Measurements from ENCODE around the gene ZNF654. TPM values are rescaled to one million over a fixed set of nuclear protein-coding genes. Genes with fewer than 3 reads are reported as not detected.

ZNF654 gene
- total RNA-seq, 1 experiment from 2014 or later = 7.0 TPM

DNA sequence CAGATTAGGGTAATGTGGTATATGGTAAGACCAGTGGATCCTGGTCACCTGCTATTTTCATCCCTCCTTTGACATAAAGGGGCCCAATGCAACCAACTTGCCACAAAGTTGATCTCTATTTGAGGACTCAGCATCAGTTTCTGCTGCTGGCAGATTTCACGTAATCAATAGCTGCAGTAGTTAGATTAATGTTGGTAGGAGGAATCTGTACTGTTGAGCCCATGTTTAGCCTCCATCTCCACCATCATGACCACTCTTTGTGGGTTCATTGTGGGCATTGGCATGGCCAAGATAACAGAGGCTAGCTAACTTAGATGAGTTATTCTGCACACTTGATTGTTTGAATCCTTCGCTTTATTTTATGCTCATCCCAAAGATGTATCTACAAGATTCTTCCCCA, 30.2 kb upstream of the ZNF654 start:
- Histone ChIP-seq H3K4me2 (ENCODE audit: low read length) (no peak overlapping the region), H3K9ac (ENCODE audit: low read length) (no peak overlapping the region), H3K9me2 (ENCODE audit: insufficient read depth) (no peaks in the 10 kb centered on the region), H3K4me3 (replicated peaks in 1 of 2; ENCODE audit: low read depth in 1 of 2, low read length in 2 of 2) (no peak overlapping the region), H3K79me2 (ENCODE audit: insufficient read depth, low read length) (no peaks in the 10 kb centered on the region), H4K20me1 (ENCODE audit: insufficient read depth) (no peaks in the 10 kb centered on the region), H3K36me3 (ENCODE audit: control insufficient read depth in 1 of 2, insufficient read depth in 2 of 2, low read length in 2 of 2) (no peaks in the 10 kb centered on the region), H2AFZ (ENCODE audit: low read depth, low read length, poor library complexity, severe bottlenecking) (no peak overlapping the region), H3K27ac (ENCODE audit: low read depth, low read length) (no peak overlapping the region), H3K4me1 (ENCODE audit: control insufficient read depth in 1 of 2, insufficient read depth in 2 of 2, low read length in 2 of 2) (peaks cover 0 to 10% of the 10 kb centered on the region in 2 experiments; a peak in 1 of 4 replicates), H3K9me3 (ENCODE audit: control insufficient read depth in 1 of 2, insufficient read depth in 1 of 2, low read depth in 1 of 2, low read length in 2 of 2) (no peaks in the 10 kb centered on the region), H3K27me3 (ENCODE audit: insufficient read depth, low read length) (no peaks in the 10 kb centered on the region)
- RAD21 ChIA-PET (ENCODE audit: low non-redundant PET in 1 of 2, low total read pairs in 2 of 2, uncharacterized antibody in 2 of 2, unreplicated experiment in 2 of 2) = no interaction called here
- intact Hi-C loops (cut with micrococcal nuclease) = no loop called here
- CTCF ChIA-PET = no interaction called here
- no peak for DNase-seq (ENCODE audit: low read depth, low spot score)
- POLR2A ChIA-PET = no interaction called here
- no TSS peak for BruUV-seq (replicated peaks)
- no peak for ATAC-seq
- no peak for TF ChIP-seq TCF7L2 (IDR thresholded peaks at IDR 0.05; ENCODE audit: borderline replicate concordance, extremely low read depth, insufficient read depth, insufficient read length)
- TF ChIP-seq, protein P1, sequence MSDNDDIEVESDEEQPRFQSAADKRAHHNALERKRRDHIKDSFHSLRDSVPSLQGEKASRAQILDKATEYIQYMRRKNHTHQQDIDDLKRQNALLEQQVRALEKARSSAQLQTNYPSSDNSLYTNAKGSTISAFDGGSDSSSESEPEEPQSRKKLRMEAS (IDR thresholded peaks at IDR 0.05) = no peak
- TF ChIP-seq EZH2 (IDR thresholded peaks at IDR 0.05) = no peak
- TF ChIP-seq, protein P2, sequence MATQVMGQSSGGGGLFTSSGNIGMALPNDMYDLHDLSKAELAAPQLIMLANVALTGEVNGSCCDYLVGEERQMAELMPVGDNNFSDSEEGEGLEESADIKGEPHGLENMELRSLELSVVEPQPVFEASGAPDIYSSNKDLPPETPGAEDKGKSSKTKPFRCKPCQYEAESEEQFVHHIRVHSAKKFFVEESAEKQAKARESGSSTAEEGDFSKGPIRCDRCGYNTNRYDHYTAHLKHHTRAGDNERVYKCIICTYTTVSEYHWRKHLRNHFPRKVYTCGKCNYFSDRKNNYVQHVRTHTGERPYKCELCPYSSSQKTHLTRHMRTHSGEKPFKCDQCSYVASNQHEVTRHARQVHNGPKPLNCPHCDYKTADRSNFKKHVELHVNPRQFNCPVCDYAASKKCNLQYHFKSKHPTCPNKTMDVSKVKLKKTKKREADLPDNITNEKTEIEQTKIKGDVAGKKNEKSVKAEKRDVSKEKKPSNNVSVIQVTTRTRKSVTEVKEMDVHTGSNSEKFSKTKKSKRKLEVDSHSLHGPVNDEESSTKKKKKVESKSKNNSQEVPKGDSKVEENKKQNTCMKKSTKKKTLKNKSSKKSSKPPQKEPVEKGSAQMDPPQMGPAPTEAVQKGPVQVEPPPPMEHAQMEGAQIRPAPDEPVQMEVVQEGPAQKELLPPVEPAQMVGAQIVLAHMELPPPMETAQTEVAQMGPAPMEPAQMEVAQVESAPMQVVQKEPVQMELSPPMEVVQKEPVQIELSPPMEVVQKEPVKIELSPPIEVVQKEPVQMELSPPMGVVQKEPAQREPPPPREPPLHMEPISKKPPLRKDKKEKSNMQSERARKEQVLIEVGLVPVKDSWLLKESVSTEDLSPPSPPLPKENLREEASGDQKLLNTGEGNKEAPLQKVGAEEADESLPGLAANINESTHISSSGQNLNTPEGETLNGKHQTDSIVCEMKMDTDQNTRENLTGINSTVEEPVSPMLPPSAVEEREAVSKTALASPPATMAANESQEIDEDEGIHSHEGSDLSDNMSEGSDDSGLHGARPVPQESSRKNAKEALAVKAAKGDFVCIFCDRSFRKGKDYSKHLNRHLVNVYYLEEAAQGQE (IDR thresholded peaks at IDR 0.05; ENCODE audit: low read depth) = no peak
- TF ChIP-seq, protein P3, sequence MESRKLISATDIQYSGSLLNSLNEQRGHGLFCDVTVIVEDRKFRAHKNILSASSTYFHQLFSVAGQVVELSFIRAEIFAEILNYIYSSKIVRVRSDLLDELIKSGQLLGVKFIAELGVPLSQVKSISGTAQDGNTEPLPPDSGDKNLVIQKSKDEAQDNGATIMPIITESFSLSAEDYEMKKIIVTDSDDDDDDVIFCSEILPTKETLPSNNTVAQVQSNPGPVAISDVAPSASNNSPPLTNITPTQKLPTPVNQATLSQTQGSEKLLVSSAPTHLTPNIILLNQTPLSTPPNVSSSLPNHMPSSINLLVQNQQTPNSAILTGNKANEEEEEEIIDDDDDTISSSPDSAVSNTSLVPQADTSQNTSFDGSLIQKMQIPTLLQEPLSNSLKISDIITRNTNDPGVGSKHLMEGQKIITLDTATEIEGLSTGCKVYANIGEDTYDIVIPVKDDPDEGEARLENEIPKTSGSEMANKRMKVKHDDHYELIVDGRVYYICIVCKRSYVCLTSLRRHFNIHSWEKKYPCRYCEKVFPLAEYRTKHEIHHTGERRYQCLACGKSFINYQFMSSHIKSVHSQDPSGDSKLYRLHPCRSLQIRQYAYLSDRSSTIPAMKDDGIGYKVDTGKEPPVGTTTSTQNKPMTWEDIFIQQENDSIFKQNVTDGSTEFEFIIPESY (IDR thresholded peaks at IDR 0.05; ENCODE audit: extremely low read depth, insufficient replicate concordance, low read length) = no peak
- TF ChIP-seq EZH2phosphoT487 (IDR thresholded peaks at IDR 0.05; ENCODE audit: borderline replicate concordance) = no peak
- no peak for TF ChIP-seq RAD21 (IDR thresholded peaks at IDR 0.05; ENCODE audit: low read depth)
- no peak for TF ChIP-seq ELF1 (IDR thresholded peaks at IDR 0.05; ENCODE audit: borderline replicate concordance, low read depth)
- TF ChIP-seq FOSL1 (IDR thresholded peaks at IDR 0.05; ENCODE audit: low read depth) = no peak
- TF ChIP-seq SIN3A (IDR thresholded peaks at IDR 0.05; ENCODE audit: low read depth) = no peak
- TF ChIP-seq POLR2A (IDR thresholded peaks at IDR 0.05; ENCODE audit: borderline replicate concordance, extremely low read depth, insufficient read depth, insufficient read length) = no peak
- TF ChIP-seq CEBPB (IDR thresholded peaks at IDR 0.05; ENCODE audit: low read depth) = no peak
- TF ChIP-seq YY1 (IDR thresholded peaks at IDR 0.05; ENCODE audit: extremely low read depth, insufficient replicate concordance, low read depth, low read length) = no peak
- TF ChIP-seq SRF (IDR thresholded peaks at IDR 0.05; ENCODE audit: low read depth) = no peak

Measured in HCT116 (cell line).